Measurements from ENCODE around the gene CASP2.

CASP2 gene

GRCh38 chr7:143314127-143314526, 26.0 kb downstream of the CASP2 start:
- H3K4me3 ChIP-seq (ENCODE audit: low read depth, low read length), result no peak overlapping the region
- no peak for DNase-seq (ENCODE audit: low read depth)
- TF ChIP-seq CTCF (IDR thresholded peaks at IDR 0.05; ENCODE audit: control insufficient read depth, extremely low read depth, insufficient read depth), result no peak

- no peak within 1 kb of the TSS for H3K4me3 ChIP-seq (ENCODE audit: low read depth, low read length)
- TF ChIP-seq CTCF (IDR thresholded peaks at IDR 0.05; ENCODE audit: control insufficient read depth, extremely low read depth, insufficient read depth), result no peak
- no peak for DNase-seq (ENCODE audit: low read depth)
These were observed 27.6 kb downstream of the CASP2 start, which contains the start of gene CLCN1 for GRCh38 chr7:143315776-143316175. Gene CLCN1, plus strand, starts transcription at chr7:143316111. Its CDS starts 102 bp downstream, at chr7:143316213.

GRCh38 chr7:143316492-143316891, 28.3 kb downstream of the CASP2 start:
- TF ChIP-seq CTCF (IDR thresholded peaks at IDR 0.05; ENCODE audit: control insufficient read depth, extremely low read depth, insufficient read depth), result no peak
- DNase-seq (ENCODE audit: low read depth), result no peak
- no peak overlapping the region for H3K4me3 ChIP-seq (ENCODE audit: low read depth, low read length)

- DNase-seq (ENCODE audit: low read depth), result no peak
- no peak for TF ChIP-seq CTCF (IDR thresholded peaks at IDR 0.05; ENCODE audit: control insufficient read depth, extremely low read depth, insufficient read depth)
- H3K4me3 ChIP-seq (ENCODE audit: low read depth, low read length), result no peak overlapping the region
These were observed 30.5 kb downstream of the CASP2 start for GRCh38 chr7:143318661-143319060.

GRCh38 chr7:143320620-143321019, 32.5 kb downstream of the CASP2 start:
- no peak for TF ChIP-seq CTCF (IDR thresholded peaks at IDR 0.05; ENCODE audit: control insufficient read depth, extremely low read depth, insufficient read depth)
- peak; percentile 58 for DNase-seq (ENCODE audit: low read depth)

GRCh38 chr7:143321242-143321641, 33.1 kb downstream of the CASP2 start:
- no peak for DNase-seq (ENCODE audit: low read depth)
- TF ChIP-seq CTCF (IDR thresholded peaks at IDR 0.05; ENCODE audit: control insufficient read depth, extremely low read depth, insufficient read depth), result no peak
- no peak overlapping the region for H3K4me3 ChIP-seq (ENCODE audit: low read depth, low read length)

More at GRCh38 chr7:143320620-143321019, 32.5 kb downstream of the CASP2 start:
- no peak overlapping the region for H3K4me3 ChIP-seq (ENCODE audit: low read depth, low read length)

GRCh38 chr7:143321734-143322133, 33.6 kb downstream of the CASP2 start:
- H3K4me3 ChIP-seq (ENCODE audit: low read depth, low read length), result no peak overlapping the region
- no peak for DNase-seq (ENCODE audit: low read depth)
- peak; percentile 47 for TF ChIP-seq CTCF (IDR thresholded peaks at IDR 0.05; ENCODE audit: control insufficient read depth, extremely low read depth, insufficient read depth)
